GM19324 (cell line): ENCODE results near the gene GSE1.

Experiments used
- ATAC-seq: cut with Tn5 transposase; IDR thresholded peaks from one replicate; pipeline ENCODE4 v1.9.1; 2021; ENCODE audit warnings: mild to moderate bottlenecking, moderate library complexity; ENCODE audit not compliant: unreplicated experiment, low FRiP score

GSE1 gene

DNA sequence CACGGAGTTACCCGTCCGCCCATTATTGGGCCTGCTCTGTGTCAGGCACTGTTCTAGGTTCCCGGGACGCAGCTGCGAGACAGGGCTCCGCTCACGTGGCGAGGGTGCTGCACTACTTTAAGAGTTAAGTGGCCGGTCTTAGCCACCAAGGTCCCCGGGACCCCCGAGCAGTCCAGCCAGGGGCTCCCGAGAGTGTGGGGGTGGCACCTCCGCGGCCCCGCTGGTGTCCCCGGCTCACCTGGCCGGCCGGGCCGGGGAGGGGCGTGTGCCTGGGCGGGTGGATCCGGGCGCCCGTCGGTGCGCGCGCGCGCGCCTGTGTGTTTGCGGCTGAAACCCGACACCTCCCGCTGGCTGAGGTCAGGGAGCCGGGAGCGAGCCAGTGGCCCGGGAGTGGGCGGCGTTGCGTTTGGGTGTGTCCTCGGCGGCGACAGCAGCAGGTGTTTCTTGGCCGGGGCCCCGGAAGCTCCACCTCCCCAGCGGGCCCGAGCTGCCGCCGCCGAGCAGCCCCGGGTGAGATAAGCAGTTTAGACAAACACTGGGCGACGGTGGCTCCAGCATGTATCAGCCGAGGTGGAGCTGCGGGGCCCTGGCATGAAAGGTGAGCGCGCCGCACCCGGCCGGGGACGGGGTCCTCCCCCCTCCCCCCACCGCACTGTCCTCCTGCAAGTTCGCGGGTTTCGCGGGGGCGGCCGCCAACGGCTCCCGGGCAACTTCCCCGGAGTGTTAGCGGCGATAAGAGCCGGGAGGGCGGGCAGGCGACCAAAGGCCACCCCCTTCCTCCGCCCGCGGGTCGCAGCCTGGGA lies at the start of gene GSE1:
Gene GSE1, plus strand, starts transcription at position 522 of the 803 bp plus-strand sequence. Its CDS starts 70 bp downstream, at position 592.
- ATAC-seq = peak; percentile 59

DNA sequence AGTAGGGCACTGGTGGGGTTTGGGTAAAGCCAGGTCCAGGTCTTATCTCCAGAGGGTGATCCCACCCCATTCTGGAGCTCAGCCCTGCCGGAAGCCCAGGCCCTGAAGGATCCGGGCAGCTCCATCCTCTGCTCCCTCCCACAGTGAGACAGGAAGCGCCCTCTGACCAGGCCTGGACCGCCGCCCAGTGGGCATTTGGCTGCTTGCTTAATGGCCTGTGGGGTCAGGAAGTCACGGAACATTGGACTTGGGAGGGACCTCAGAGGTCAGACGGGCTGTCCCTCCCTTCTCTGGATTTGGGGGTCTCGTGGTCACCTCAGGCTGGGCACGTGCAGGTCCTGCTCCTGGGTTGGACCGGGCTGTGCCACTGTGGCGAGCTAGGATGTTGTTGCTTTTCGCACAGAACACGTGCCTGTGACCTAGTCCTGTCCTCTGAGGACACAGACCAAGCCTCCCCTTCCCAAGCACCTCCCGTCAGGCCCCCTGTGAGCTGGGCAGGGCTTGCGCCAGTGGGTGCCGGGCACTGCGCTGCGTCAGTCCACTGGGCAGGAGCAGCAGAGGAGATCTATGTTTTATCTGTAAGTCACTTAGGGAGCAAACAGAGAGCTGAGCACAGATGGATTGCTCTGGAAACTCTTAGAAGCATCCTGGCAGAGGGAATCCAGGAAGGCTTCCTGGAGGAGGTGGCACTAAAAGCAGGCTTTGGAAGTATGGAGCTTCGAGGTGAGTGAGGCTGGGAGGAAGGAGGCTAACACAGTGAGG lies 49.4 kb upstream of the GSE1 start:
- ATAC-seq = no peak

DNA sequence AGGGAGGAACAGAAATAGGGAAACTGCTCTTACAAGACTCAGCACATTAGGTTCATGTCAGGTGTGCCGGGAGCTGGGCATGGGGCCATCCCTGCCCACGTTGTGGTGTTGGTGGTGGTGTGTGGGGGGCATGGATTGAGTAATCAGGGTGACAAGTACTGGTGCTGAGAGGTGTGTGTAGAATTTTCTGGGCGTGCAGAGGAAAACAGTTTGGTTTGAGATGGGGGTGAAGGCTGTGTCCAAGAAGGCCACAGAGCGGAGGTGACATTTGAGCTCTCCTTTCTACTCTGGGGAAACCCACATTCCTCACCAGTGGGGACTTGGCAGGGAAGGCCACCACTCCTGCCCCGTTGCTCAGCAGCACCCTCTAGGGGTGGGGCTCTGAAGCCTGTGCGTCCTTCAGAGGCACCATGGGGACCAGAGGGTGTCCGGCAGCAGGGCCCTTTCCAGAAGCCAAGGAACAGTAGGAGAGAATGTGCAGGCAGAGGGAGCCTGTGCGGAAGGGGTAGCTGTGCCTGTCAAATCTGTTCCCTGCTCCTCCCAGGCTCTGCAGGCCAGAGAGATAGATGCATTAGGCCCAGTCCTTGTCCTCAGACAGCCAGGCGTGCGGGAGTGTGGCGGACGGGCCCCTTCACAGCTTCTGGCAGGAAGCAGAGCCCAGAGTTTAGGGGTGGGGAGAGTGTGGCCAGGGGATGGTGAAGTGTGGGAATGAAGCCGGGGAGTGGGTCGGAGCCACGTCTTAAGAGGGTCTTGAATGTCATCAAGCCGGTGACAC lies 48.7 kb upstream of the GSE1 start:
- ATAC-seq = no peak

DNA sequence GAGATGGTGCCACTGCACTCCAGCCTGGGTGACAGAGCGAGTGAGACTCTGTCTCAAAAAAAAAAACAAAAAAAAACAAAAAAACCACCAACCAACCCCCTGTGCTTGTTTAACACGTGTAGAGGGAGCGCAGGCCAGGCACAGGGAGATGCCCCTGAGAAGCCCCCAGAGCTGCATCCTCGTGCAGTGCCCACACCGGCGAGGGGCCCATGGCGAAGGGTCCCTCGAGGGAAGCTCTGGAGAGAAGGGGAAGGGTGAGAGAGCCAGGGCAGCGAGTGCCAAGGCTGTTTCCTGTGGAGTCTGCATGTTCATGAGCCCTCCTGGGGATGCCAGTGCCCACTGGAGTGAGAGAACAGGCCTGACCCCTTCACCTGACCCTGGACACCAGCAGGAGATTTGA lies 47.8 kb upstream of the GSE1 start:
- no peak for ATAC-seq

DNA sequence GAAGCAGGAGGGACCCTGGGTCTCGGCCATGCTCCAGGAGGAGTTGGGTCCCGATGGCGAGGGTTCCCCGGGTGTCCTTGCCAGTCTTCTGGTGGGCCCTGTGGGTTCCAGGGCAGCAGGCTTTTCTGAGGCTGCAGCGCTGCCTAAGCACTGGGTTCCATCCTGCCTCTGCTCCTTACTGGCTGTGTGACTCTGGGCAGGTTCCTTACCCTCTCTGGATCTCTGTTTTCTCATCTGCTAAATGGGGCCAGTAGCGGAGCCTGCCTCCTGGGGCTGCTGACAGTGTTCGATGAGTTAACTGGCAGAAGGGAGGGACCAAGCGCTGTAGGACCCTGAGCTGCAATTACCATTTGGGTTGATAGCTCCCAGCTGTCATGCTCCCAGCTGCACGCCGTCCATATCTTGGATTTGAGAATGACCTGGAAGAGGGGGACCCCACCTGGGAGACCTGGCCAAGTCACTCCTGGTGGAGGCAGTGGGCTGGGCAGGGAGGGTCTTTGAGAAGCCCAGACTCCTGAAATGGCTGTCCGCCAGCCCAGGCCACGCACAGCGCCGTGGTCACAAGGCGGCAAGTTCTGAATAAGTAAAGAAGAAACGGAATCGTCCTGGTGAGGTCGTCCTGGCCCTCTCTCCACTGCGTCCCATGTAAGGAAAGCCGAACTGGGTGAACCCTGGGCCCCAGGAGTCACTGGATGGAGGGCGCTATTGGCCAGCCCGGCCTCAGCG lies 47.2 kb upstream of the GSE1 start:
- no peak for ATAC-seq

DNA sequence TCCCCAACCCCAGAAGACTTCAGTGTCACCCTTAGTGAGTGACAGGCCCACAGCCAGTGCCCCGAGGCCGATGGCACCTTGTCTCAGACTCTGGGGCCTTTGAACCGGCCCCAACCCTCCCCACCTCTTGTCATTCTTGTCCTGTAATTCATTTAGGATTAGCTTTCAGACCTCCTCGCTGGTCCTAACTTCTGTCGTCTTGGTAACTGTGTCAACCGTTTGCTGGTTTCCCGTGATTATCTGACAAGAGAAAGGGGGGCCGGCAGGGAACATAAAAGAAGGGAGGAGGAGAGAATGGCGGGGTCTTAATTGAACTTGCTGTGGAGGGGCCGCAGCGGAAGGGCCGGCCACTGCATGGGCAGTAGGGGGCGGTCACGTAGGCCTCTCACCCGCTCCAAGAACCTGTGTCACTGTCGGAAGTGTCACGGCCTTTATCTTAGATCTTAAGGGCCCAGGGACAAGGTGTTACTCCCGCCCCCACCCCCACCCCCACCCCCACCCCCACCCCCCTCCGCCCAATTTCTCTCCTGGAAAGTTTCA lies 46.5 kb upstream of the GSE1 start:
- no peak for ATAC-seq

DNA sequence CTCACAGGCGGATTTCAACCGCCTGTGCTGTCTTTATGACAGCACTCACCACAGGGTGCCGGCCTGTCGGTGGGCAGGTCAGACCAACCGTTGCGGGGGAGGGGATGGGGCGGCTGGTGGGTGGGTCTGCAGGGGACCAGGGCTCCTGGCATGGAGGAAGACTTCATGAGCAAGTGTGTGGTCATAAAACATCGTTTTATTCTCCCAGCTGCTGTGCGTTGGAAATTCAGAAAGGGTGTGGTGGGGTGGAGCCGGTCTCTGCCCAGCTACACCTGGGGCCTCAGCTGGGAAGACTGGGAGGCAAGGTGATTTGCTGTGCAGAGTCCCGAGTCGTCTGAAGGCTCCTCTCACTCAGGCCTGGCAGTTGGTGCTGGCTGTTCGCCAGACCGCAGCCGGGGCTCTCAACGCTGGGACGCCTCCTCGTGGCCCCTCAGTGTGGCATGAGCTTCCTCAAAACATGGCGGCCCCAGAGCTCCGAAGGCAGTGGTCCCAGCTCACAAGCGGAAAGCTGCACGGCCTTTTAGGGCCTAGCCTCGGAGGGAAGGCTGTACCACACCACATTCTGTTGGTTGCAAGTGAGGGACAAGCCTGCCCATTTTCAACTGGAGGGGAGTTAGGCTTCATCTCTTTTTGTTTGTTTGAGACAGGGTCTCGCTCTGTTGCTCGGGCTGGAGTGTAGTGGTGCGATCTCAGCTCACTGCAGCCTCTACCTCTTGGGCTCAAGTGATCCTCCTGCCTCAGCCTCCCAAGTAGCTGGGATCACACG lies 45.8 kb upstream of the GSE1 start:
- no peak for ATAC-seq

DNA sequence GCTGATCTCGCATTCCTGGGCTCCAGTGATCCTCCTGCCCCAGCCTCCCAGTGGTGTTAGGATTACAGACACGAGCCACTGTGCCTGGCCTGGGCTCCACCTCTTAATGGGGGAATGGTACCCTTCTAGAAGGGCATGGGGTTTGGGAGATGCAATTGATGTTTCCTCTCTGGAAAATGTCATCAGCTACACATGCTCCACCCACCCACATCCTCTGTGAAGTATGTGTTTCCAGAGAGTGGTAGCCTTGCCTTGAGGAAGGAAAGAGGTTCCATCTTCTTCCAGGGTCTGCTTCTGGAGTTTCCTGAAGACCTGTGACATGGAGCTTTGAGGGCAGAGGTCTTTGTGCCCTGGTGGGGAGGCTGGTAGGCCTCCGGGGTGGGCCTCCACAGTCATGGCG lies 45.2 kb upstream of the GSE1 start:
- no peak for ATAC-seq

DNA sequence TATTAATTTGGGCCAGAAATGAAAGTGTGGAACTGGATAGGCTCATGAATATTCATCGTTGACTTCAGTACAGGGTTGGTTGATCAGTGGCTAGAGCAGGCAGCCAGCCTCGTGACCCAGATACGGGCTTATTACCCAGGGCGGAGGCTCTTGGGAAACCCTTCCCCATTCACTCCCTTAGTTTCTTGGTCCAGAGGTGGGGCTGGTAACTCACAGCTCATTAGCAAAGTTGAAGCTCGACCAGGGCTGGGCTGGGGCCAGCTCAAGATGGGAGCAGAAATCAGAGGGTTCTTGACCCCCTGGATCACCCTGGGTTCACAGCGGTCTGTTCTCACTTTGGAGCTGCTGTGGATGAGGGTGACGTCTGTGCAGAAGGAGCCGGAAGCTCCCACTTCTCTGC lies 44.6 kb upstream of the GSE1 start:
- no peak for ATAC-seq

DNA sequence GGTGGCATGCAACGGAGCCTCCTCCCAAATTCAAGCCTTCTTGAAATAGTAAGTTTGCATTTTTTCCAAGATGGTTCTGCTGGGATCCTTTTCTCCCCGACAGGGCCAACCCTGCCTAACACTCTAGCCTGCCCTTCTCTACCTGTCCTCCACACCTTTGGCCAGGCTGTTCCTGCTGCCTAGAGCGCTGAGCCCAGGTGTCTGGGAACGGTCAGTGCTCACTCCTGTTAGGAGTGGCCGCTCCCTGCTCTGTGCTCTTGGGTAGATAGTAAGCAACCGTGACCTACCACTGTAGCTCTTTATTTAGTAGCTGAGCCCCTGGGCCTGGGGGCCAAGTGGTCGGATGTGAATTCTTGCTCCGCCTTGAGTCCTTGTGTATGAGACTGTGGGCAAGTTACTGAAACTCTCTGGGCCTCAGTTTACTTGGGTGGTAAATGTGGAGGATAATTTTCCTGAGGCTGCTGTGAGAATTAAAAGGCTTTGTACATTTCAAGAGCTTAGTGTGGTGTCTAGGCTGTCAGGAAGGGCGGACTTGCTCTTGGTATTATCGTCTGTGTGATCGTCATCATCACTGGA lies 44.0 kb upstream of the GSE1 start:
- ATAC-seq = no peak

DNA sequence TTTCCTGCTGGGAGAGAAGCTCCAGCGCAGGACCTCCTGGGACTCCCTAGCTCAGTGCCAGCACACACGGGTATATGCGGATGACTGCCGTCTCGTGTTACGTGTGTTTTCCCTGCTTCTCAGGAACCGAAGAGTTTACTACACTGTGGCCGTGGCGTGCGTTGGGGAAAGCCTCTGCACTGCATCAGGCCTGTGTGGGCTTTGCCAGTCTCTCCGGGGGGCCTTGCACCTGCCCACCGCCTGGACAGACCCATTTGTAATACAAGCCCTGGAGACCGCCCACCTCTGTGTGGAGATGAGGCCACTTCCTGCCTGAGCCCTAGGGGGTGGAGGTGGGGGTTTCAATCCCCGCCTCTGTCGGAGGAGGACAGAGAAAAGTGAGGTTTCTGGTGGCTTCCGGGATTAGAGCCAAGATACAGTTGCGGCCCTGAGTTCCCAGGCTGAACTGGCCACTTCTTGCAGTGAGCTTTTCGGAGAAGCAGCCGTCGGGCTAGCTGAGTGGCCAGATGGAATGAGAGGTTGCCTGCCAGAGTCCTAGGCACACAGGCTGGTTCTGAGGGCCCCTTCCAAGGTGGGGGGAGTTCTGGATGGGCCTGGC lies 43.4 kb upstream of the GSE1 start:
- no peak for ATAC-seq

DNA sequence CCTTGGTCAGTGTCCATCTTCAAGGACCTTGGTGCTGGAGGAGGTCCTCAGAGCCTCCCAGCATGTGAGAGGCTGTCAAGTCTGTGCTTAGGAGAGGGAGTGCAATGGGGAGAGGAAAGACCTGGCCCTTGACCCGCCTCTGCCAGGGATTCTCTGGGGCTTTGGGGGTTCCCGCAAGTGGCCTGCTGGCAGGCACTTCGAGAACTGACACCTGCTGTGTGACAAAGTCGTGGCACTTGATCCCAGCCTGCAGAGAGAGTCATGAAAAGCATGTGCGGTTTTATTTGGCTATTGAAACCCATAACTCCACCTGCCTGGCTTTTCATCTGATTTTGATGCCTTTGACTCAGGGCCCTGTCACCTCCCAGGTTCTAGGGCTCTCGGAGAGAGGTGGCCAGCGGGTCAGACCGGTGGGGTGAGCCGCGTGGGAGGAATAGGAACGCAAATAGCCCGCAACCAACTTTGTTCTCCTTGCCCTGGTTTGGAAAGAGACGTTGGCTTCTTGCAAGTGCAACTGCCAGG lies 42.8 kb upstream of the GSE1 start:
- no peak for ATAC-seq

DNA sequence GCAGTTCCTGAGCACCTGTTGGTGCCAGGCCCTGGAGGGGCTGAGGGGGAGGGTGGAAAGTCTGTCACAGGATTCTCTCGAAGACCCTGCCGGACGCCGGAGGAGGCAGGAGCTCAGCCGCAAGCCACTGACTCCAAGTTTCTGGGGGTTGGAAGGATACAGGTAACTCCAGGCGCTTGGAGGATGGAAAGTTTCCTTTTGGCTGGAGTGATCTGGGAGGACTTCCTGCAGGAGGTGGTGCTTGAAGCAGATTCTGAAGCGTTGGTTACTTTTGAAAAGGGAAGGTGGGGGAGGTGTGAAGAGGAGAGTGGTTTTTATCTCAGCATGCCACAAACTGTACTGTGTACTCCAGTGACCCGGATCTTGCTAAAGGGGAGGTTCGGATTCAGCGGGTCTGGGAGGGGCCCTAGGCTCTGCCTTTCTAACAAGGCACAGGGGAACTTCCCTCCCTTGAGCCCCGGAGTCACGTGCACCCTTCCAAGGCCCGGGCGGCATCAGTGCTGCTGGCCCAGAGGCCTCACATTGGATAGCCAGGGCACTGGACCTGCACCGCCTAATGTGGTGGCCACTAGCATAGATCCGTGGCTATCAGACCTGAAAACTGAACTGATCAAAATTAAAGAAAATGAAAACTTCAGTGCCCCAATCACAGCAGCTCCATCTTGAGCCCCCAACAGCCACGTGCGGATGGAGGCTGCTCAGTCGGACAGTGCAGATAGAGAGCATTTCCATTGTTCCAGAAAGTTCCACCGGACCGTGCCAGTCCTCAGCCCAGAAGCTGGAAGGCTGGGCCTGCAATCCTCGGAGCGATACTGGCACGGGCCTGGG lies 42.2 kb upstream of the GSE1 start:
- ATAC-seq = no peak

DNA sequence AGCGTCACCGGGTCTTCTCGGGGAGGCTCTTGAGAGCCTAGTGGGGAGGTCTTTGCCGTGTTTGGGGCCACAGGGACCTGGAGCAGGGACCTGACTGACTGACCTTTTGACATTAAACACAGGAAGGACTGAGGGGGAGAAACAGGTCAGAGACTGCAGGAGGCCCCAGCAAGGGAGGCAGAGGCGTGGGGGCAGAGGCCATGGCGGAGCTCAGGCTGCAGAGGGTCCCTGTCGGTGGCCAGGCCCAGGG lies 41.6 kb upstream of the GSE1 start:
- no peak for ATAC-seq

DNA sequence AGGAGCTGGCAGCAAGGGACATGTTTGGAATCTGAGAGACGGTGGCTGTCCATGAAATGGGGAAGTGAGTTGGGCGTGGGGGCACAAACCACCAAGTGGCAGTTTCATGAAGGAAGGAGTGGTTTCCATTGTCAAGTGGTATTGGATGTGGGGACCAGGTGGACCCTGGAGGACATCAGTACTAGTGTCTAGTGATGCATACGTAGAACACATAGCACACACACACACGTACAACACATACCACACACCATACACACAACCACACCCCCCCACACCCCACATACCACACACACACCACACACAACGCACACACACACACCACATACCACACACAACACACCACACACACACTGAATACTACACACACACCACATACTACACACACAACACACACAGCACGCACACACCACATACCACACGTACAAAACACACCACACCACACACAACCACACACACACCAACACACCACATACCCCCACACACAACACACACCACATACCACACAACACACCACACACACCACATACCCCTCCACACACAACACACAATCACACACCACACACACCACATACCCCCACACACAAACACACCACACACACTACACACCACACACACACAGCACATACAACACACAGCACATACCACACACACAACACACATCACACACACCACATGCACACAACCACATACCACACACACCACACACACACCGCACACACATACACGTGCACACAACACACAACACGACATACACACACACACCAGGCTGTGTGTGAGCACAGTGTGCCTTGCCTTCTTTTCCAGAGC lies 41.1 kb upstream of the GSE1 start:
- no peak for ATAC-seq

DNA sequence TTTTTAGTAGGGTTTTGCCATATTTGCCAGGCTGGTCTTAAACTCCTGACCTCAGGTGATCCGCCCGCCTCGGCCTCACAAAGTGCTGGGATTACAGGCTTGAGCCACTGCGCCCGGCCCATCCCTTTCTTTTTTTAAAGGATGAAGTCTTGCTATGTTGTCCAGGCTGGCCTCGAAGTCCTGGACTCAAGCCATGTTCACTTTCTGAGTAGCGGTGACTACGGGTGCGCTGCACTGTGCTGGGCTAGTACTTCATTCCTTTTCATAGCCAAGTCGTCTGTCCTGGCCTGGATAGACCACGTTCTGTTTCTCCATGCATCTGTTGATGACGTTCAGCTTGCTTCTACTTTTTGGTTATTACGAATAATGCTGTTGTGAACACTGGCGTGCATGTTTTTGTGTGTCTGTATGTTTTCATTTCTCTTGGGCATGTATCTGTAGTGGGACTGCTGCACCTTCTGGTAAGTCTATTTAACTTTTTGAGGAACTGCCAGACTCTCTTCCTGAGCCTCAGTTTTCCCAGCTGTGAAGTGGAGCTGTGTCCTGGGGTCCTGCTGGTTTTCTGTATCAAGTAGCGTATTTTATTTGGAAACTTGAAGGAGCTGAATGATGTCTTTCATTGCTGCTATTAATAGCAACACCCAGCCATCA lies 40.0 kb upstream of the GSE1 start:
- no peak for ATAC-seq
